ENCODE measurements around the gene LRP3. TPM values are rescaled to one million over a fixed set of nuclear protein-coding genes. Genes with fewer than 3 reads are reported as not detected.

LRP3 gene
- total RNA-seq, 1 experiment from 2014 or later, result 39.4 TPM

DNA sequence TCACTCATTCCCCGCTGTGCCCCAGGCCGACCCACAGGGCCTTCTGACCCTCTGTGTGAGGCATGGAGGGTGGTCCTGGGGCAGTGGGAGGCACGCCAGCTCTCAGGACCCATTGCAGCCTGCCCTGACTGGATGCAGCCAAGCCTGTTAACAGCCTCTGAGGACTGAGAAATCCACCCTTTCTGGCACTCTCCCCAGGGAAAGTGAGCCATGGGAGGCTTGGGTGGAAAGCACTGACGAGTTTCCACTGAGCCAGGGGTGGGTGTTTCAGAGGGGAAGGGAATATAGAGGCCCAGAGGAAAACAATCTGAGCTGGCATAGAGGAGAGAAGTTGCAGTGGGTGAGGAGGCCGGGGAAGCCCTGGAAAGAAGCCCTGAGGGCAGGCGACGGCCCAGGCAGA, 62.1 kb downstream of the LRP3 start:
- H3K27me3 ChIP-seq (replicated peaks; ENCODE audit: insufficient read depth, low read depth, low read length, poor library complexity), result no peaks in the 10 kb centered on the region
- no peaks in the 10 kb centered on the region for H3K4me1 ChIP-seq (ENCODE audit: insufficient read depth, low read length, poor library complexity, severe bottlenecking)
- no peaks in the 10 kb centered on the region for H3K9me3 ChIP-seq (ENCODE audit: low read depth, low read length, poor library complexity, severe bottlenecking)
- POLR2A ChIA-PET (ENCODE audit: low non-redundant PET), result interaction anchor here (0.5 kb wide), 1 partner anchor 69 kb away, joined by 3 read pairs; no protein-coding TSS in a partner anchor
- DNase-seq (ENCODE audit: low spot score), result no peak
- H3K4me3 ChIP-seq (ENCODE audit: low read depth, low read length, poor library complexity, severe bottlenecking), result no peak overlapping the region
- intact Hi-C loops (cut with micrococcal nuclease; ENCODE audit: unreplicated experiment), result no loop called here
- no peak overlapping the region for H3K27ac ChIP-seq (ENCODE audit: low read depth, low read length, poor library complexity, severe bottlenecking)
- no TSS peak for BruUV-seq (replicated peaks)
- H3K36me3 ChIP-seq (ENCODE audit: insufficient read depth, low read length, poor library complexity, severe bottlenecking), result no peaks in the 10 kb centered on the region
- TF ChIP-seq EZH2 (IDR thresholded peaks at IDR 0.05; ENCODE audit: borderline replicate concordance, low read depth, low read length, poor library complexity, severe bottlenecking), result no peak
- TF ChIP-seq, protein P1, sequence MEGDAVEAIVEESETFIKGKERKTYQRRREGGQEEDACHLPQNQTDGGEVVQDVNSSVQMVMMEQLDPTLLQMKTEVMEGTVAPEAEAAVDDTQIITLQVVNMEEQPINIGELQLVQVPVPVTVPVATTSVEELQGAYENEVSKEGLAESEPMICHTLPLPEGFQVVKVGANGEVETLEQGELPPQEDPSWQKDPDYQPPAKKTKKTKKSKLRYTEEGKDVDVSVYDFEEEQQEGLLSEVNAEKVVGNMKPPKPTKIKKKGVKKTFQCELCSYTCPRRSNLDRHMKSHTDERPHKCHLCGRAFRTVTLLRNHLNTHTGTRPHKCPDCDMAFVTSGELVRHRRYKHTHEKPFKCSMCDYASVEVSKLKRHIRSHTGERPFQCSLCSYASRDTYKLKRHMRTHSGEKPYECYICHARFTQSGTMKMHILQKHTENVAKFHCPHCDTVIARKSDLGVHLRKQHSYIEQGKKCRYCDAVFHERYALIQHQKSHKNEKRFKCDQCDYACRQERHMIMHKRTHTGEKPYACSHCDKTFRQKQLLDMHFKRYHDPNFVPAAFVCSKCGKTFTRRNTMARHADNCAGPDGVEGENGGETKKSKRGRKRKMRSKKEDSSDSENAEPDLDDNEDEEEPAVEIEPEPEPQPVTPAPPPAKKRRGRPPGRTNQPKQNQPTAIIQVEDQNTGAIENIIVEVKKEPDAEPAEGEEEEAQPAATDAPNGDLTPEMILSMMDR (conservative IDR thresholded peaks at IDR 0.05; ENCODE audit: low read depth, low read length), result no peak
- CTCF ChIA-PET, result no interaction called here

DNA sequence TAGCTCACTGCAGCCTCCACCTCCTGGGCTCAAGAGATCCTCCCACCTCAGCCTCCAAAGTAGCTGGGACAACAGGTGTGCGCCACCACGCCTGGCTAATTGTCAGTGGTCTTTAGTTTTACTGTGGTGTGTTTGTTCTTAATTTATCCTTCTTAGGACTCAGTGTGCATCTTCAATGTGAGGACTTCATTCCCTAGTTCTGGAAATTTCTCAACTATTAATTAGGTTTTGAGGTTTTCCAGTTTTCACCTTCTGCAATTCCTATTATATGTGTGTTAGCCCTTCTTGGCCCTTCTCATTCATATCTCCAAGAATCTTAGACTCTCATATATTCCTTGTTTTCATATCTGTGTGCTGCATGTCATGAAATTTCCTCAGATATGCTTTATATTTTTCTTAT, 63.7 kb downstream of the LRP3 start:
- H3K4me3 ChIP-seq (ENCODE audit: low read depth, low read length, poor library complexity, severe bottlenecking), result no peak overlapping the region
- CTCF ChIA-PET, result no interaction called here
- no peak overlapping the region for H3K27ac ChIP-seq (ENCODE audit: low read depth, low read length, poor library complexity, severe bottlenecking)
- no TSS peak for BruUV-seq (replicated peaks)
- DNase-seq (ENCODE audit: low spot score), result no peak
- POLR2A ChIA-PET (ENCODE audit: low non-redundant PET), result no interaction called here
- no peaks in the 10 kb centered on the region for H3K9me3 ChIP-seq (ENCODE audit: low read depth, low read length, poor library complexity, severe bottlenecking)
- TF ChIP-seq, protein P1 (conservative IDR thresholded peaks at IDR 0.05; ENCODE audit: low read depth, low read length), result no peak
- TF ChIP-seq EZH2 (IDR thresholded peaks at IDR 0.05; ENCODE audit: borderline replicate concordance, low read depth, low read length, poor library complexity, severe bottlenecking), result no peak
- H3K27me3 ChIP-seq (replicated peaks; ENCODE audit: insufficient read depth, low read depth, low read length, poor library complexity), result no peaks in the 10 kb centered on the region
- H3K4me1 ChIP-seq (ENCODE audit: insufficient read depth, low read length, poor library complexity, severe bottlenecking), result no peaks in the 10 kb centered on the region
- intact Hi-C loops (cut with micrococcal nuclease; ENCODE audit: unreplicated experiment), result no loop called here
- H3K36me3 ChIP-seq (ENCODE audit: insufficient read depth, low read length, poor library complexity, severe bottlenecking), result no peaks in the 10 kb centered on the region

Other genes with a start within 250 kb of the LRP3 start
- 38.7 and 47.2 TPM in 2 replicates for gene CEP89, start 222.4 kb upstream of the LRP3 start, total RNA-seq (2021)
- 10.0 and 11.1 TPM in 2 replicates for gene FAAP24, start 222.1 kb upstream of the LRP3 start, total RNA-seq (2021)
- 10.5 and 12.1 TPM in 2 replicates for gene RHPN2, start 129.4 kb upstream of the LRP3 start, total RNA-seq (2021)
- gene GPATCH1, start 113.1 kb upstream of the LRP3 start, total RNA-seq (2021), result 12.4 and 16.6 TPM in 2 replicates
- not detected in 2 replicates for gene WDR88, start 62.2 kb upstream of the LRP3 start, total RNA-seq (2021)
- 0.17 and 0.28 TPM in 2 replicates for gene SLC7A10, start 31.5 kb downstream of the LRP3 start, total RNA-seq (2021)
- gene CEBPA, start 108.2 kb downstream of the LRP3 start, total RNA-seq (2021), result 1.4 TPM in 2 replicates
- 48.6 and 50.5 TPM in 2 replicates for gene CEBPG, start 179.4 kb downstream of the LRP3 start, total RNA-seq (2021)

Measured in A673 (cell line).